ENCODE results near the gene VWA1. TPM values are rescaled to one million over a fixed set of nuclear protein-coding genes. Genes with fewer than 3 reads are reported as not detected.

Gene VWA1
- polyA plus RNA-seq, 2 of the 4 experiments (the other 2 are of a cell fraction) = 4.0 to 5.3 TPM

DNA sequence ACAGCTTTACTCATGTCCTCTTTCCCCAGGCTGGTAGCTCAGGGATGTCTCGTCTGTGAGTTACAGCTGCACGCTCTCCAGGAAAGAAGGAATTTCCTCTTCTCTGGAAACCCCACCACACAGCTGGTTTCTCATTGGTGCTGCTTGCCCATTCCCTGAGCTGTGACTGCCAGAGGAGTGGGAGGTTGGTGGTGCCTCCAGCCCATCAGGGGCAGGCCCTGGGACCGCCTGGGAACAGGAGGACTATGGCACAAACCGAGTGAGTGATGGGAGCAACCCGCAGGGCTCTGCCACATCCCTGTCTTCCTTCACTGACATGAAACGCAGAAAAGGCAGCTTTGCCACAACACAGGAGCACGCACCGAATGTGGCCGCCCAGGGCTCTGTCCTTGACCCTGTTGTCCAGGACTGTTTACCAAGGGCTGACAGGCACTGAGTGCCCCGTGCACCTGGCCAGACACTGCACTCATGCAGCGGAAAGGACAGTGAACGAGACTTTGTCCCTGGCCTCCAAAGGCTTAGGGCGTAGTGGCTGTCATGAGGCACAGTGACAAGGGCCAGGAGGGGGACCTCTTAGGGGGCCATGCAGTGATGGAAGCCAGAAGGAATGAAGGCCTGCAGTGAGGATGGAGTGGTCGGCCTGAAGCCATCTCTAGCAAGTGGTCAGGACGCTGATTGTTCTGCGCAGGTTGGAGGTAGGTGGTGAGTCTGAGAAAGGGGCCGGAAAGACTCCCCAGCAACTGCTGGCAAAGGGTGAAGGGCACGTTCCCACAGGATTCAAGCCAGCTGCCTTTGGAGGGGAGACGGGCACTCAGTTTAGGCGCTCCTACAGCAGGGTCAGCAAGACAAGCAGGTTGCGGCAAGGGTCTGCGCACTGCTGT lies 34.7 kb upstream of the VWA1 start:
- Histone ChIP-seq H3K9me3 (no peaks in the 10 kb centered on the region), H3K27ac (peak overlapping the region; percentile 87 to 99), H3K4me1 (peaks cover 34% of the 10 kb centered on the region), H3K4me2 (peak overlapping the region; percentile 79), H3K4me3 (peak overlapping the region; percentile 96)
- TF ChIP-seq POLR2A (IDR thresholded peaks at IDR 0.05; ENCODE audit: low read length) = 0 out of 2 replicates have a peak, but pooled peaks have one; percentile 7
- TF ChIP-seq MAZ (IDR thresholded peaks at IDR 0.05; ENCODE audit: borderline replicate concordance, low read depth, low read length) = no peak
- TF ChIP-seq ZSCAN20 (CRISPR knock-in tag; IDR thresholded peaks at IDR 0.05) = no peak
- TF ChIP-seq, protein P1, sequence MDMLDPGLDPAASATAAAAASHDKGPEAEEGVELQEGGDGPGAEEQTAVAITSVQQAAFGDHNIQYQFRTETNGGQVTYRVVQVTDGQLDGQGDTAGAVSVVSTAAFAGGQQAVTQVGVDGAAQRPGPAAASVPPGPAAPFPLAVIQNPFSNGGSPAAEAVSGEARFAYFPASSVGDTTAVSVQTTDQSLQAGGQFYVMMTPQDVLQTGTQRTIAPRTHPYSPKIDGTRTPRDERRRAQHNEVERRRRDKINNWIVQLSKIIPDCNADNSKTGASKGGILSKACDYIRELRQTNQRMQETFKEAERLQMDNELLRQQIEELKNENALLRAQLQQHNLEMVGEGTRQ (IDR thresholded peaks at IDR 0.05) = no peak
- FAIRE-seq = no peak
- no peak for DNase-seq (ENCODE audit: low read depth in 1 of 2, low spot score in 1 of 2)
- ATAC-seq = no peak
- WGBS (ENCODE audit: missing lambda C conversion rate) = 83% methylated on average over 13 of the region's 22 CpGs
- ChIA-PET CTCF (interaction anchor here (1.1 to 2.3 kb wide), 7 partner anchors 9 to 53 kb away, joined by 3 to 13 read pairs (median 6); no protein-coding TSS in a partner anchor), POLR2A (interaction anchor here (1.0 kb wide), 1 partner anchor 31 kb away, joined by 3 read pairs; no protein-coding TSS in a partner anchor)

DNA sequence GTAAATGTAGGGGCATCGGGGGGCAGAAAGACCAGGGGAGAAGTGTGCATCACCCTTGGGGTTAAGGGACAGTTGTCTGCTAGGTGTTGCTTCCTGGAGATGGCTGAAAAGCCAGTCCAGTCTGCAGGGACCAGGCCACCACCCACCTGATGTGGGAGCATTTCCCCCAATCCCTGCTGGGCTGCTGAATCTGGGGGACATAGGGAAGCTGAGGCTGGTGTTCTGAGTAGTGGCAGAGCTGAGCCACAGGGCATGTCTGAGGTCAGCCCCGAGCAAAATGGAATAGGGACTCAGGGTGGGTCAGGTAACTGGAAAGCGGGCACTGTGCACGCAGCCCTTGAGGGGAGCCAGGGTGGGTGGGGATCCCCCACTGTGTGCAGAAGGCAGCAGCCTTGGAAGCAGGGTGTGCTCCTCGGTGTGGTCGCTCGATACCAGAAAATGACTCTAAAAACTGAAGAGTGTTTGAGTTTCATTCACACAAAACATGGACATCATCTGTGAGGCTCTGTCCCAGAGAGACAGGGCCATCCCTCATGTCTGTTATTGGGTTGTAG lies 34.0 kb upstream of the VWA1 start:
- Histone ChIP-seq H3K27ac (peak overlapping the region in 1 of 2 experiments; percentile 15; a peak in 1 of 6 replicates), H3K4me1 (peaks cover 37% of the 10 kb centered on the region), H3K9me3 (no peaks in the 10 kb centered on the region), H3K4me2 (peak overlapping the region; percentile 79; the same call in 2 of the 3 replicates), H3K4me3 (no peak overlapping the region)
- WGBS (ENCODE audit: missing lambda C conversion rate) = 77% methylated on average over 4 of the region's 7 CpGs
- POLR2A ChIA-PET = interaction anchor here (1.0 to 1.1 kb wide), 2 partner anchors 23 to 26 kb away, joined by 3 to 6 read pairs; partner anchors contain the start of gene AURKAIP1
- ATAC-seq (no peak), DNase-seq (ENCODE audit: low read depth in 1 of 2, low spot score in 1 of 2) (no peak), FAIRE-seq (no peak)
- CTCF ChIA-PET = interaction anchor here (0.6 to 2.3 kb wide), 11 partner anchors 9 to 108 kb away, joined by 3 to 13 read pairs (median 4); partner anchors contain the start of gene AURKAIP1
- no peak for TF ChIP-seq RNF2 (IDR thresholded peaks at IDR 0.05; ENCODE audit: borderline replicate concordance, low read depth)
- no peak for TF ChIP-seq HOXB13 (CRISPR knock-in tag; IDR thresholded peaks at IDR 0.05; ENCODE audit: low read depth)
- TF ChIP-seq, protein P1 (IDR thresholded peaks at IDR 0.05) = no peak
- no peak for TF ChIP-seq RFX5 (IDR thresholded peaks at IDR 0.05)
- TF ChIP-seq, protein P2, sequence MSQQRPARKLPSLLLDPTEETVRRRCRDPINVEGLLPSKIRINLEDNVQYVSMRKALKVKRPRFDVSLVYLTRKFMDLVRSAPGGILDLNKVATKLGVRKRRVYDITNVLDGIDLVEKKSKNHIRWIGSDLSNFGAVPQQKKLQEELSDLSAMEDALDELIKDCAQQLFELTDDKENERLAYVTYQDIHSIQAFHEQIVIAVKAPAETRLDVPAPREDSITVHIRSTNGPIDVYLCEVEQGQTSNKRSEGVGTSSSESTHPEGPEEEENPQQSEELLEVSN (IDR thresholded peaks at IDR 0.05; ENCODE audit: borderline replicate concordance, low read depth) = no peak
- TF ChIP-seq RCOR1 (IDR thresholded peaks at IDR 0.05; ENCODE audit: low read depth, low read length) = no peak
- no peak for TF ChIP-seq FOXS1 (CRISPR knock-in tag; IDR thresholded peaks at IDR 0.05)
- no peak for TF ChIP-seq MAFK (IDR thresholded peaks at IDR 0.05; ENCODE audit: partially characterized antibody)
- no peak for TF ChIP-seq RARB (CRISPR knock-in tag; IDR thresholded peaks at IDR 0.05)
- no peak for TF ChIP-seq HOXB5 (CRISPR knock-in tag; IDR thresholded peaks at IDR 0.05)
- TF ChIP-seq POLR2A (IDR thresholded peaks at IDR 0.05; ENCODE audit: low read length) = no peak

DNA sequence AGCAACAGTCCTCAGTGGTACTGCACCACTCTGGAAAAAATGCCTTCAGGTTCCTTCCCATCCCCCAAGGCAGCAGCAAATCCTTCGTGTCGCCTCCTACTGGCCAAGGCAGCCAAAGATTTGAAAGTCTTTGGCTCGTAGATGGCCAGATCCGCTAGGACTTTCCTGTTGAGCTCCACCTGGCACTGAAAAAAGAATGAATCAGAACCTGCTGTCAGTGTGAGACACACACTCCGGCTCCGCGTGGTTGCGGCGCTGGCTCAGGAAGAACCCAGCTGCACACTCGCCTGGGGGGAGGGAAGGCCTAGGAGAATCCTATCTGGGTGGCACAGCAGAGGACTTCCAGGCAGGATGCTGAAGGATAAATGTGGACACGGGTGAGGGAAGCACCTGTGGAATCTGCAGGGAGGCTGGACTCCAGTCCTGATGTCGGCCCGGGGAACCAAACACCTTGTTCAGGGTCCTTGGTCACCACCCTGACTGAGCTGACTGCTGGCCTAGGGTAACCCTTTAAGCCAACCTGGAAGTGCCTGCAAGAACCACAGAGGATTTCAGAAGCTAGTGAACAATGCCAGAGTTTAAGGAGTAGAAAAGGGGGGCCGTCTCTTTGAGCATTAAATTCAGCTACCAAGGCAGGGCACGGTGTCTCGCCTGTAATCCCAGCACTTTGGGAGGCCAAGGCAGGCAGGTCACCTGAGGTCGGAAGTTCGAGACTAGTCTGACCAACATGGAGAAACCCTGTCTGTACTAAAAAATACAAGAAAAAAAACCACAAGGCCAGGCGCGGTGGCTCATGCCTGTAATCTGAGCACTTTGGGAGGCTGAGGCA lies 33.2 kb upstream of the VWA1 start:
- H3K4me1 ChIP-seq = peaks cover 37% of the 10 kb centered on the region
- no peak overlapping the region; the same call in 2 of the 3 replicates for H3K4me2 ChIP-seq
- H3K4me3 ChIP-seq = no peak overlapping the region
- ChIA-PET CTCF (interaction anchor here (0.6 to 2.3 kb wide), 12 partner anchors 10 to 108 kb away, joined by 3 to 13 read pairs (median 4); partner anchors contain the start of gene AURKAIP1), POLR2A (interaction anchor here (0.9 to 1.1 kb wide), 3 partner anchors 24 to 989 kb away, joined by 3 to 6 read pairs (median 3); partner anchors contain the start of genes AURKAIP1, MORN1 and RER1)
- WGBS (ENCODE audit: missing lambda C conversion rate) = 68% methylated on average over 20 of the region's 20 CpGs
- ATAC-seq (peak; percentile 5 to 14; a peak in 3 of 6 replicates), DNase-seq (ENCODE audit: low read depth in 1 of 2, low spot score in 1 of 2) (peak; percentile 51 to 71), FAIRE-seq (no peak)
- TF ChIP-seq CHD2 (IDR thresholded peaks at IDR 0.05; ENCODE audit: low read length, partially characterized antibody) = no peak
- TF ChIP-seq HEYL (CRISPR knock-in tag; IDR thresholded peaks at IDR 0.05) = no peak
- TF ChIP-seq, protein P3, sequence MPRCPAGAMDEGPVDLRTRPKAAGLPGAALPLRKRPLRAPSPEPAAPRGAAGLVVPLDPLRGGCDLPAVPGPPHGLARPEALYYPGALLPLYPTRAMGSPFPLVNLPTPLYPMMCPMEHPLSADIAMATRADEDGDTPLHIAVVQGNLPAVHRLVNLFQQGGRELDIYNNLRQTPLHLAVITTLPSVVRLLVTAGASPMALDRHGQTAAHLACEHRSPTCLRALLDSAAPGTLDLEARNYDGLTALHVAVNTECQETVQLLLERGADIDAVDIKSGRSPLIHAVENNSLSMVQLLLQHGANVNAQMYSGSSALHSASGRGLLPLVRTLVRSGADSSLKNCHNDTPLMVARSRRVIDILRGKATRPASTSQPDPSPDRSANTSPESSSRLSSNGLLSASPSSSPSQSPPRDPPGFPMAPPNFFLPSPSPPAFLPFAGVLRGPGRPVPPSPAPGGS (IDR thresholded peaks at IDR 0.05) = 0 out of 3 replicates have a peak, but pooled peaks have one; percentile 14
- TF ChIP-seq, protein P4, sequence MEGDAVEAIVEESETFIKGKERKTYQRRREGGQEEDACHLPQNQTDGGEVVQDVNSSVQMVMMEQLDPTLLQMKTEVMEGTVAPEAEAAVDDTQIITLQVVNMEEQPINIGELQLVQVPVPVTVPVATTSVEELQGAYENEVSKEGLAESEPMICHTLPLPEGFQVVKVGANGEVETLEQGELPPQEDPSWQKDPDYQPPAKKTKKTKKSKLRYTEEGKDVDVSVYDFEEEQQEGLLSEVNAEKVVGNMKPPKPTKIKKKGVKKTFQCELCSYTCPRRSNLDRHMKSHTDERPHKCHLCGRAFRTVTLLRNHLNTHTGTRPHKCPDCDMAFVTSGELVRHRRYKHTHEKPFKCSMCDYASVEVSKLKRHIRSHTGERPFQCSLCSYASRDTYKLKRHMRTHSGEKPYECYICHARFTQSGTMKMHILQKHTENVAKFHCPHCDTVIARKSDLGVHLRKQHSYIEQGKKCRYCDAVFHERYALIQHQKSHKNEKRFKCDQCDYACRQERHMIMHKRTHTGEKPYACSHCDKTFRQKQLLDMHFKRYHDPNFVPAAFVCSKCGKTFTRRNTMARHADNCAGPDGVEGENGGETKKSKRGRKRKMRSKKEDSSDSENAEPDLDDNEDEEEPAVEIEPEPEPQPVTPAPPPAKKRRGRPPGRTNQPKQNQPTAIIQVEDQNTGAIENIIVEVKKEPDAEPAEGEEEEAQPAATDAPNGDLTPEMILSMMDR (IDR thresholded peaks at IDR 0.05) = peak; percentile 57
- no peak for TF ChIP-seq BHLHE40 (IDR thresholded peaks at IDR 0.05; ENCODE audit: low read depth, low read length)
- TF ChIP-seq RARB (CRISPR knock-in tag; IDR thresholded peaks at IDR 0.05) = no peak
- TF ChIP-seq GATA3 (IDR thresholded peaks at IDR 0.05; ENCODE audit: borderline replicate concordance) = no peak
- no peak for TF ChIP-seq ZC3H11A (IDR thresholded peaks at IDR 0.05)
- no peak for TF ChIP-seq KDM5A (IDR thresholded peaks at IDR 0.05)
- no peak for TF ChIP-seq ZFP36 (IDR thresholded peaks at IDR 0.05; ENCODE audit: borderline replicate concordance, partially characterized antibody)
- H3K9me3 ChIP-seq = no peaks in the 10 kb centered on the region
- no peak overlapping the region for H3K27ac ChIP-seq
